Lung microvascular endothelial cell (primary cell): Measurements from ENCODE around the gene COMMD4. TPM values are rescaled to one million over a fixed set of nuclear protein-coding genes. Genes with fewer than 3 reads are reported as not detected.

Source experiments
- DNase-seq, 2 donors: peaks; one replicate each; pipeline versions ENCODE4 v3.0.0 to v3.0.0-alpha.2; 2010; ENCODE audit warnings: low read depth in 2 of 2
- total RNA-seq: library from RNA; depleted of rRNA; stranded (reverse); fragments of >200 nt; gene quantifications from 2 replicates; pipeline ENCODE4 v1.2.1, GENCODE V29; 2014

The COMMD4 gene
- total RNA-seq, 1 donor from 2014 or later, result 57.1 TPM

GRCh38 chr15:75356006-75356405 is 20.1 kb downstream of the COMMD4 start:
- no peak for DNase-seq

GRCh38 chr15:75356517-75356916 is 20.7 kb downstream of the COMMD4 start:
- DNase-seq, result no peak

- no peak for DNase-seq
Observed at GRCh38 chr15:75357976-75358673, 22.3 kb downstream of the COMMD4 start.

GRCh38 chr15:75358771-75359536 is 23.1 kb downstream of the COMMD4 start:
- no peak for DNase-seq

GRCh38 chr15:75359537-75360250 is 23.8 kb downstream of the COMMD4 start:
- no peak for DNase-seq

GRCh38 chr15:75360391-75360790 is 24.5 kb downstream of the COMMD4 start:
- DNase-seq, result no peak

GRCh38 chr15:75360856-75361255 is 25.0 kb downstream of the COMMD4 start:
- no peak for DNase-seq

- DNase-seq, result no peak
Observed at GRCh38 chr15:75361361-75361988, 25.6 kb downstream of the COMMD4 start.

- DNase-seq, result no peak
Observed at GRCh38 chr15:75361989-75362641, 26.3 kb downstream of the COMMD4 start.

GRCh38 chr15:75362642-75363249 is 26.9 kb downstream of the COMMD4 start:
- no peak for DNase-seq

- no peak for DNase-seq
Observed at GRCh38 chr15:75363786-75364185, 27.9 kb downstream of the COMMD4 start.

- no peak for DNase-seq
Observed at GRCh38 chr15:75364881-75365280, 29.0 kb downstream of the COMMD4 start.

GRCh38 chr15:75366163-75366562 is 30.3 kb downstream of the COMMD4 start:
- no peak for DNase-seq

- DNase-seq, result no peak
Observed at GRCh38 chr15:75367006-75367405, 31.1 kb downstream of the COMMD4 start.

- no peak for DNase-seq
Observed at GRCh38 chr15:75367406-75367912, 31.6 kb downstream of the COMMD4 start.

GRCh38 chr15:75367913-75368688 is 32.2 kb downstream of the COMMD4 start, which contains the start of gene MAN2C1:
TSS of gene MAN2C1 (minus strand) at chr15:75368607. CDS start at chr15:75368583, 24 bp downstream.
- DNase-seq, result peak; percentile 95 to 98

GRCh38 chr15:75368689-75369239 is 32.9 kb downstream of the COMMD4 start:
- no peak for DNase-seq

- DNase-seq, result no peak
Observed at GRCh38 chr15:75369897-75370581, 34.2 kb downstream of the COMMD4 start.

GRCh38 chr15:75371486-75371885 is 35.6 kb downstream of the COMMD4 start:
- DNase-seq, result no peak
